Neural progenitor cell (in vitro differentiated cells): Measurements from ENCODE around the gene LPP.

Source experiments
- EZH2 ChIP-seq: fragments of 200-600 bp; sonication (generic); IDR thresholded peaks from 2 replicates; pipeline ENCODE4 v1.6.1; 2017; ENCODE audit warnings: antibody characterized with exemption, mild to moderate bottlenecking, moderate library complexity
- EZH2phosphoT487 ChIP-seq: fragments of 200-600 bp; sonication (generic); IDR thresholded peaks from 2 replicates; pipeline ENCODE4 v1.6.1; 2017; ENCODE audit warnings: antibody characterized with exemption
- TF ChIP-seq, protein P1 (sequence below): fragments of 200-600 bp; sonication (generic); IDR thresholded peaks from 2 replicates; pipeline ENCODE4 v1.5.1; 2017; ENCODE audit warnings: antibody characterized with exemption, mild to moderate bottlenecking

DNA sequence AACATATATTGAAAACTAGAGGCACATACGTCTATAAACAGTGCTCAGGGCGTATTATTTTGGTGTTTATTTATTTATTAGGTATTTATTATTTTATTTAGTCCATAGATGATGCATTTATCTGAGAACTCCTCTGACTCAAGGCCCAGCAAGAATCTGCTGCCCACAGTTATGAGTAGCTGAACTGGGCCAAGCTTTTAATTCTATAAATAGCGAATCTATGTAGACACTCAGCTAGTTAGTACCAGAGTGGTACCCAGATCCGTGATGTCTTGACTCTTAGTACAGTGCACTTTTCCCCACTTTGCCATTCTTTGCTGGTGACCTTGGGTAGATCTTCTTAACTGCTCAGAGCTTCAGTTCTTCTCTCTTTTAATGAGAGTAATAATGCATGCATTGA lies 647.4 kb downstream of the LPP start:
- TF ChIP-seq, protein P1, sequence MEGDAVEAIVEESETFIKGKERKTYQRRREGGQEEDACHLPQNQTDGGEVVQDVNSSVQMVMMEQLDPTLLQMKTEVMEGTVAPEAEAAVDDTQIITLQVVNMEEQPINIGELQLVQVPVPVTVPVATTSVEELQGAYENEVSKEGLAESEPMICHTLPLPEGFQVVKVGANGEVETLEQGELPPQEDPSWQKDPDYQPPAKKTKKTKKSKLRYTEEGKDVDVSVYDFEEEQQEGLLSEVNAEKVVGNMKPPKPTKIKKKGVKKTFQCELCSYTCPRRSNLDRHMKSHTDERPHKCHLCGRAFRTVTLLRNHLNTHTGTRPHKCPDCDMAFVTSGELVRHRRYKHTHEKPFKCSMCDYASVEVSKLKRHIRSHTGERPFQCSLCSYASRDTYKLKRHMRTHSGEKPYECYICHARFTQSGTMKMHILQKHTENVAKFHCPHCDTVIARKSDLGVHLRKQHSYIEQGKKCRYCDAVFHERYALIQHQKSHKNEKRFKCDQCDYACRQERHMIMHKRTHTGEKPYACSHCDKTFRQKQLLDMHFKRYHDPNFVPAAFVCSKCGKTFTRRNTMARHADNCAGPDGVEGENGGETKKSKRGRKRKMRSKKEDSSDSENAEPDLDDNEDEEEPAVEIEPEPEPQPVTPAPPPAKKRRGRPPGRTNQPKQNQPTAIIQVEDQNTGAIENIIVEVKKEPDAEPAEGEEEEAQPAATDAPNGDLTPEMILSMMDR = no peak
- TF ChIP-seq EZH2 (no peak), EZH2phosphoT487 (no peak)
